GM18868 (cell line): ENCODE data around the gene TRIM31.
"Not testable (repeated sequence)": the region's sequence is repeated elsewhere in the genome, so short reads cannot be mapped to it uniquely, and the experiment has no call there.

ENCODE experiments used
- ATAC-seq: cut with Tn5 transposase; IDR thresholded peaks from one replicate; pipeline ENCODE4 v1.9.1; 2021; ENCODE audit warnings: mild to moderate bottlenecking, moderate library complexity; ENCODE audit not compliant: unreplicated experiment

Gene TRIM31

GRCh38 chr6:30149858-30150550 lies 37.1 kb upstream of the TRIM31 start:
- ATAC-seq: no peak

- ATAC-seq: no peak
Observed at GRCh38 chr6:30149234-30149633, 36.3 kb upstream of the TRIM31 start.

- ATAC-seq: no peak
Observed at GRCh38 chr6:30147096-30147495, 34.2 kb upstream of the TRIM31 start.

- ATAC-seq: no peak
Observed at GRCh38 chr6:30145818-30146217, 32.9 kb upstream of the TRIM31 start.

- no peak for ATAC-seq
Observed at GRCh38 chr6:30144811-30145210, 31.9 kb upstream of the TRIM31 start.

GRCh38 chr6:30143780-30144179 lies 30.9 kb upstream of the TRIM31 start:
- ATAC-seq: no peak

GRCh38 chr6:30142665-30143064 lies 29.8 kb upstream of the TRIM31 start:
- ATAC-seq: no peak

- not testable (repeated sequence) for ATAC-seq
Observed at GRCh38 chr6:30140240-30140639, 27.4 kb upstream of the TRIM31 start.

GRCh38 chr6:30136570-30137286 lies 23.8 kb upstream of the TRIM31 start:
- no peak for ATAC-seq

GRCh38 chr6:30135757-30136156 lies 22.9 kb upstream of the TRIM31 start, which contains the start of gene TRIM40:
TSS of gene TRIM40 (plus strand) at chr6:30136140. CDS start at chr6:30137037, 897 bp downstream.
- no peak for ATAC-seq

- ATAC-seq: no peak
Observed at GRCh38 chr6:30135147-30135546, 22.3 kb upstream of the TRIM31 start.

- no peak for ATAC-seq
Observed at GRCh38 chr6:30131947-30132497, 19.1 kb upstream of the TRIM31 start.

- ATAC-seq: peak; percentile 56
Observed at GRCh38 chr6:30130887-30131862, 18.3 kb upstream of the TRIM31 start.

GRCh38 chr6:30130179-30130679 lies 17.3 kb upstream of the TRIM31 start:
- ATAC-seq: no peak

- ATAC-seq: no peak
Observed at GRCh38 chr6:30129265-30130178, 16.6 kb upstream of the TRIM31 start.

- no peak for ATAC-seq
Observed at GRCh38 chr6:30127238-30128093, 14.6 kb upstream of the TRIM31 start.

- ATAC-seq: no peak
Observed at GRCh38 chr6:30122515-30122914, 9.6 kb upstream of the TRIM31 start.

- no peak for ATAC-seq
Observed at GRCh38 chr6:30121446-30122366, 8.8 kb upstream of the TRIM31 start.
